Neural crest cell (in vitro differentiated cells): ENCODE results near the gene GAS2L2. TPM values are rescaled to one million over a fixed set of nuclear protein-coding genes. Genes with fewer than 3 reads are reported as not detected.
A peak's percentile ranks its signal among the peaks of the same experiment; 100 is the strongest.

Experiments used
- DNase-seq: peaks from one replicate; pipeline ENCODE4 v3.0.0; 2021; ENCODE audit warnings: low read depth, mixed read lengths, low spot score
- H3K27ac Mint-ChIP-seq: one replicate; pipeline ENCODE4 v1.8.0; 2021; ENCODE audit warnings: mild to moderate bottlenecking, mixed read lengths; ENCODE audit not compliant: unreplicated experiment
- H3K27me3 Mint-ChIP-seq: 2 replicates; pipeline ENCODE4 v1.8.0; 2021; ENCODE audit warnings: low read depth, mild to moderate bottlenecking, mixed read lengths
- H3K36me3 Mint-ChIP-seq: 2 replicates; pipeline ENCODE4 v1.8.0; 2021; ENCODE audit warnings: low read depth, mild to moderate bottlenecking, mixed read lengths
- H3K4me1 Mint-ChIP-seq: 2 replicates; pipeline ENCODE4 v1.8.0; 2021; ENCODE audit warnings: mixed read lengths
- H3K4me3 Mint-ChIP-seq: one replicate; pipeline ENCODE4 v1.8.0; 2021; ENCODE audit warnings: mild to moderate bottlenecking, mixed read lengths
- H3K9me3 Mint-ChIP-seq: 2 replicates; pipeline ENCODE4 v1.8.0; 2021; ENCODE audit warnings: mixed read lengths
- total RNA-seq: library from RNA; stranded (reverse); gene quantifications from 2 replicates; pipeline ENCODE4 v1.2.1, GENCODE V29; 2021
- TF ChIP-seq, protein P1 (sequence below): fragments of 200-600 bp; sonication (generic); conservative IDR thresholded peaks from 2 replicates; pipeline ENCODE4 v1.5.0; 2021; ENCODE audit warnings: antibody characterized with exemption, mild to moderate bottlenecking

The GAS2L2 gene
- total RNA-seq, 1 donor from 2014 or later: 0.12 TPM

DNA sequence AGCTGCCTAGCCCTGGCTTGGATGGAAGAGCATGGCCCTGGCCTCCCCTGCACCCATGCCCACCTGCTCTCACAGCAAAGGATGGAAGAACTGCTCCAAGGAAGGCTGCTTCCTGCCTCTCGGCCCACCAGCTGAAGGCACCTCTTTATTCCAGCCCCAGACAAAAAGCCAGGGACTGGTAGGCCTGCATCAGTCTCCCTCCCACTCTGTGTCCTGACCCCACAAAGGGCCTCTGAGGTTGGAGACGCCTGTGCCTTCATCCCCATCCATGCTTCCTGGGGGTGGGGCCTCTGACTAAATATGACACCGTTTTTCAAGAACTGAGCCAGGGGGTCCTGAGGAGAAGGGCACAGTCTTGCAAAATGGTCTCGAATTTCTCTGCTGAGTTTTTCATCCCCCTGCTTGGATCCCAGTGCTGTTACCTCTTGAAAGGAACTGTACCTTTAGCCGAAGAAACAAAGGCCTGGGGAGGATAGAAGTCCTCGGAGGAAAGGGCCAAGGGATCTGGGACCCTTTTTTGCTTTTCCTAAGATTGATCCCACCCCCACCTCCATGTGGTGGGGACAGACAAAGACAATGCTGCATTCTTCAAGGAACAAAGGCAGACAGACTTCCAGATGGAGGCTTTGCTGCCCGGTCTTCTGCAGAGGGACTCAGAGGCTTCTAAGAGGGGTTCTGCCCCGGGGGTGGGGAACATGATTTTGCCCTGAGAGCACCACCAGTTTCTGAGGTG is 12.9 kb upstream of the GAS2L2 start:
- no peaks in the 10 kb centered on the region for H3K36me3 Mint-ChIP-seq
- no peak for DNase-seq
- no peaks in the 10 kb centered on the region for H3K27me3 Mint-ChIP-seq
- no peaks in the 10 kb centered on the region for H3K9me3 Mint-ChIP-seq
- peaks cover 30% of the 10 kb centered on the region for H3K4me1 Mint-ChIP-seq
- H3K27ac Mint-ChIP-seq: peak overlapping the region; percentile 98
- TF ChIP-seq, protein P1, sequence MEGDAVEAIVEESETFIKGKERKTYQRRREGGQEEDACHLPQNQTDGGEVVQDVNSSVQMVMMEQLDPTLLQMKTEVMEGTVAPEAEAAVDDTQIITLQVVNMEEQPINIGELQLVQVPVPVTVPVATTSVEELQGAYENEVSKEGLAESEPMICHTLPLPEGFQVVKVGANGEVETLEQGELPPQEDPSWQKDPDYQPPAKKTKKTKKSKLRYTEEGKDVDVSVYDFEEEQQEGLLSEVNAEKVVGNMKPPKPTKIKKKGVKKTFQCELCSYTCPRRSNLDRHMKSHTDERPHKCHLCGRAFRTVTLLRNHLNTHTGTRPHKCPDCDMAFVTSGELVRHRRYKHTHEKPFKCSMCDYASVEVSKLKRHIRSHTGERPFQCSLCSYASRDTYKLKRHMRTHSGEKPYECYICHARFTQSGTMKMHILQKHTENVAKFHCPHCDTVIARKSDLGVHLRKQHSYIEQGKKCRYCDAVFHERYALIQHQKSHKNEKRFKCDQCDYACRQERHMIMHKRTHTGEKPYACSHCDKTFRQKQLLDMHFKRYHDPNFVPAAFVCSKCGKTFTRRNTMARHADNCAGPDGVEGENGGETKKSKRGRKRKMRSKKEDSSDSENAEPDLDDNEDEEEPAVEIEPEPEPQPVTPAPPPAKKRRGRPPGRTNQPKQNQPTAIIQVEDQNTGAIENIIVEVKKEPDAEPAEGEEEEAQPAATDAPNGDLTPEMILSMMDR: no peak
- H3K4me3 Mint-ChIP-seq: peak overlapping the region; percentile 89

DNA sequence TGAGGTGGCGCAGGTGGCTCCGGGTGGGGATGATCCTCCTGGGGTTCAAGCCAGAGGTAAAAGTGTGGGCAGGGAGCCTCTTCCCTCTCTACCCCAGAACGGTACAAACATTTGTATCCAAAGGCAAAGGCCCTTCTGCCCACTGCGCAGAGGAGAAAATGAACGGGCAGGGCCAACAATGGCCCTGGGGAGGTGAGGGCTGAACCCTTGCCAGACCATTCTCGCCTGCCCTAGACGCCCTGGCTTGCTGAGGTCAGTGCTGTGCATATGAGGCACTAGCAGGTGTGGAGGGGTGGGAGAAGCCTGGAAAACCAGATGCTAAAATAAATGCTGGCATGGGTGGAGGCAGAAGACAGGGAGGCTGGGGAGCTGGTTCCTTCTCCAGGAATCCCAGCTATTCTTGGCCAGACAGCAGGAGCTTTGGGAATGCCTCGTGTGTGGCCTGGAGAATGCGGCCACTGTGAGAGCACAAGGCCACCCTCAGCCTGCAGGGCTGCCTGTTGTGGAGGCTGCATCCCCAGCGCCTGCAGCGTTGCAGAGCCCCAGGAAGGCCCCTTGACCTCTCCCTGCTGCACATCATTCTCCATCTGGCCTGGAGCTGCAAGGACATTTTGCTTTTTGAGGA is 12.2 kb upstream of the GAS2L2 start:
- H3K4me3 Mint-ChIP-seq: peak overlapping the region; percentile 89
- DNase-seq: no peak
- TF ChIP-seq, protein P1: no peak
- H3K27ac Mint-ChIP-seq: peak overlapping the region; percentile 43
- H3K9me3 Mint-ChIP-seq: no peaks in the 10 kb centered on the region
- H3K27me3 Mint-ChIP-seq: no peaks in the 10 kb centered on the region
- peaks cover 30% of the 10 kb centered on the region for H3K4me1 Mint-ChIP-seq
- no peaks in the 10 kb centered on the region for H3K36me3 Mint-ChIP-seq

DNA sequence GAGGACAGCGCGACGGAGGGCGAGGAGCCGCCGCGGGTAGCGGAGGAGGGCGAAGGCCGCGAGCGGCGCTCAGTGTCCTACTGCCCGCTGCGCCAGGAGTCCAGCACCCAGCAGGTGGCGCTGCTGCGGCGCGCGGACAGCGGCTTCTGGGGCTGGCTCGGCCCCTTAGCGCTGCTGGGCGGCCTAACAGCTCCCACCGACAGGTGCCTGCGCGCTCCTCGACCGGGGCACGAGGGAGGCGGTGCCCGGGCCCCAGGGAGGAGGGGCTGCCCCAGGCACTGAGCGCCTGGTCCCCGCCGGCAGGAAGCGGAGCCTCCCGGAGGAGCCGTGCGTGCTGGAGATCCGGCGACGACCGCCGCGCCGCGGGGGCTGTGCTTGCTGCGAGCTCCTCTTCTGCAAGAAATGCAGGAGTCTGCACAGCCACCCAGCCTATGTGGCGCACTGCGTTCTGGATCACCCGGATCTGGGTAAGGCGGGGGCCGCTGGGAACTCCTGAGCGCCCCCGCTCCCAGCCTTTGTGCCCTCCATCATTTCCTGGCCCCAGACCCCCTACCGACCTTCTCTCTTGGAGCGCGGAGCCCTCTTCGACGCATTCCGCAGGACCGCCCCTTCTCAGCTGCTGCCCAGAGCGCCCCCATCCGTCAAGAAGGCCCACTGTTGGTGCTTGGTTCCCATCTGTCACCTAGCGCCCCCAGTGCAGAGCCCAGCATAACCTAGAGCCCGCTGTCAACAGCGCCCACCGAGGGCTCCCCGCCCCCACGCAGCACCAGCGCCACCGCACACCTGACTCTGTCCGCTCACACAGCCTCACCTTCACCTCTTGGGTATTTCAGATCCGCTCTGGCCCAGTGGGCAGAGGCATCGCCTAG is 11.3 kb upstream of the GAS2L2 start:
- H3K36me3 Mint-ChIP-seq: no peaks in the 10 kb centered on the region
- H3K27me3 Mint-ChIP-seq: no peaks in the 10 kb centered on the region
- TF ChIP-seq, protein P1: peak; percentile 90
- DNase-seq: peak; percentile 95
- H3K4me1 Mint-ChIP-seq: peaks cover 30% of the 10 kb centered on the region
- peak overlapping the region; percentile 89 for H3K4me3 Mint-ChIP-seq
- H3K27ac Mint-ChIP-seq: no peak overlapping the region
- no peaks in the 10 kb centered on the region for H3K9me3 Mint-ChIP-seq

DNA sequence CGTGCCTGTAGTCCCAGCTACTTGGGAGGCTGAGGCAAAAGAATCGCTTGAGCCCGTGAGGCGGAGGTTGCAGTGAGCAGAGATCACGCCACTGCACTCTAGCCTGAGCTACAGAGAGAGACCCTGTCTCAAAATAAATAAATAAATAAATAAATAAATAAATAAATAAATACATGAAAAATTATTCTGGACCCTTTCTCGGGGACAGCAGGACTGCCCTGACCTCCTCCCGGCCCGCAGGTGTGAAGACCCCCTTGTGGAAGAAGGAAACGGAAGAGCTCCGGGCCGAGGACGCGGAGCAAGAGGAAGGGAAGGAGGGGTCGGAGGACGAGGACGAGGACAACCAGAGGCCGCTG is 10.7 kb upstream of the GAS2L2 start:
- TF ChIP-seq, protein P1: no peak
- Mint-ChIP-seq H3K27me3 (no peaks in the 10 kb centered on the region), H3K27ac (peak overlapping the region; percentile 82), H3K4me3 (no peak overlapping the region), H3K4me1 (peaks cover 30% of the 10 kb centered on the region), H3K36me3 (no peaks in the 10 kb centered on the region), H3K9me3 (no peaks in the 10 kb centered on the region)
- DNase-seq: no peak

DNA sequence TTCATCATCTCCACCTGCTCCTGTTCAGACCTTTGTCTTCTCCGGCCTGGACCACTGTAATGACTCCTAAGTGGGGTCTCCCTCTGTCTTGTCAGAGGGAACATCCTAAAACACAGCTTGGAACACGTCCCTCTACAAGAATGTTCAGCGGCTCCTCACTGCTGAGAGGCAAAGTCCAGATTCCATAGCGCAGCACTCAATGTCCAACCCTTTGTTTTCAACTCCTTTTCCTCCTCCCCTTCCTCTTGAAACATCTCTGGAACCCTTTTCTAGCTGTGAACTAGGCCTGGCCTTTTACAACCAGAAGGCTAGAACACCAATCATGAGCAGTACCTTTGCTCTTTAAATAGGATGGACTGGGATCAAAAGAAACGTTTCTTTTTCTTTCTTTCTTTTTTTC is 8.6 kb upstream of the GAS2L2 start:
- TF ChIP-seq, protein P1: no peak
- peaks cover 21% of the 10 kb centered on the region for H3K4me1 Mint-ChIP-seq
- no peaks in the 10 kb centered on the region for H3K9me3 Mint-ChIP-seq
- H3K27ac Mint-ChIP-seq: no peak overlapping the region
- H3K36me3 Mint-ChIP-seq: no peaks in the 10 kb centered on the region
- no peaks in the 10 kb centered on the region for H3K27me3 Mint-ChIP-seq
- H3K4me3 Mint-ChIP-seq: no peak overlapping the region
- DNase-seq: no peak
